AG09319 (cell line): ENCODE results near the gene MLN.
"Not testable (repeated sequence)": the region's sequence is repeated elsewhere in the genome, so short reads cannot be mapped to it uniquely, and the experiment has no call there.

Source experiments
- DNase-seq: peaks from one replicate; pipeline ENCODE4 v3.0.0-alpha.2; 2010; ENCODE audit warnings: low read depth; ENCODE audit errors: extremely low read depth
- TF ChIP-seq, protein P1 (sequence below): IDR thresholded peaks from 2 replicates; pipeline ENCODE4 v1.5.1; 2011; ENCODE audit warnings: low read depth, mild to moderate bottlenecking, inconsistent platforms, low read length, moderate library complexity

MLN gene

DNA sequence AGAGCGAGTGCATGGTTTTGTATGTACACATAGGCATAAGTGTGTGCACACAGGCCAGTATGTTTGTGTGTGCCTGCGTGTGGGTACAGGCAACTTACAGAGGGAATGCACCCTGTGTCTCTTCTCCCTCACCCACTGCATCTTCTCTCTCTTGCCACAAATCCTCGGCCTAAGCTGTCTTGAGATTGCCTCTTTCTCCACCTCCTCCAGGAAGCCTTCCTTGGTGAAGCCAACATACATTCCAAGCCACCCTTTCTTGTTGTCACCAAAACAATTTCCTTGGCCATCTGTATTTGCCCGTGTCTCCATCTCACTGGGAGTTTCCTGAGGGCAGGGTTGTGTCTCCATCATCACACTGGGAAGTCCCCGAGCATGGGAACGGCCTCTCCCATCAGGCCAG lies 29.8 kb upstream of the MLN start:
- TF ChIP-seq, protein P1, sequence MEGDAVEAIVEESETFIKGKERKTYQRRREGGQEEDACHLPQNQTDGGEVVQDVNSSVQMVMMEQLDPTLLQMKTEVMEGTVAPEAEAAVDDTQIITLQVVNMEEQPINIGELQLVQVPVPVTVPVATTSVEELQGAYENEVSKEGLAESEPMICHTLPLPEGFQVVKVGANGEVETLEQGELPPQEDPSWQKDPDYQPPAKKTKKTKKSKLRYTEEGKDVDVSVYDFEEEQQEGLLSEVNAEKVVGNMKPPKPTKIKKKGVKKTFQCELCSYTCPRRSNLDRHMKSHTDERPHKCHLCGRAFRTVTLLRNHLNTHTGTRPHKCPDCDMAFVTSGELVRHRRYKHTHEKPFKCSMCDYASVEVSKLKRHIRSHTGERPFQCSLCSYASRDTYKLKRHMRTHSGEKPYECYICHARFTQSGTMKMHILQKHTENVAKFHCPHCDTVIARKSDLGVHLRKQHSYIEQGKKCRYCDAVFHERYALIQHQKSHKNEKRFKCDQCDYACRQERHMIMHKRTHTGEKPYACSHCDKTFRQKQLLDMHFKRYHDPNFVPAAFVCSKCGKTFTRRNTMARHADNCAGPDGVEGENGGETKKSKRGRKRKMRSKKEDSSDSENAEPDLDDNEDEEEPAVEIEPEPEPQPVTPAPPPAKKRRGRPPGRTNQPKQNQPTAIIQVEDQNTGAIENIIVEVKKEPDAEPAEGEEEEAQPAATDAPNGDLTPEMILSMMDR = no peak
- no peak for DNase-seq

- DNase-seq = not testable (repeated sequence)
Observed at GRCh38 chr6:33832831-33833230, 29.0 kb upstream of the MLN start.

GRCh38 chr6:33831725-33832124 lies 27.9 kb upstream of the MLN start:
- not testable (repeated sequence) for DNase-seq

DNA sequence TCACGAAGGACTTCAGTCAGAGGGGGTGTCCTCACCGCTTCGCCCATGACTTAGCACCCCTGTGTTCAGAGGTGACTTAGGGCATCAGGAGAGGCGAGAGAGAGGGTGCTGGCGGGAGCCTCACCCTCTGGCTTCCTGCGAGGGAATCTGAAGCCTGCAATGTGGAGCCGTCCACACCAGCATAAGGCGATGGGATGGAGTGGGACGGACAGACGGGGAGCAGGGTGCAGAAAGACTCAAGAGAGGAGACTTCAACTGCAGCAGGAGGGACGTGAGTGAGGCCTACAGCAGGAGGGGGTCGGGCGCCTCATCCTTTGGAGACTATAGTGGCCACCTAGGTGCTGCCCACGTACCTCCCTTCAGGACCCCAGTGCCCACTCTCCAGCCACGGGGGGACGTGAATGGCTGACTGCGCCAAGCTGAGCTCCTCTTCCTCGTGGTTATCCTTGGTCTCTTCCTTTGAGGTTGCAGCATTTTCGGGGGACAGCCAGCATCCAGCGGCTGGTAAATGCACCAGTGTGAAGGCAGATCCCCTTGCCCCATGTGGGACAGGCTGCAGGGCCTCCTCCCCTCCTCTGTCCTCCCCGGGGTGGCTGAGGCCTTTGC lies 26.9 kb upstream of the MLN start:
- TF ChIP-seq, protein P1 = no peak
- DNase-seq = no peak

DNA sequence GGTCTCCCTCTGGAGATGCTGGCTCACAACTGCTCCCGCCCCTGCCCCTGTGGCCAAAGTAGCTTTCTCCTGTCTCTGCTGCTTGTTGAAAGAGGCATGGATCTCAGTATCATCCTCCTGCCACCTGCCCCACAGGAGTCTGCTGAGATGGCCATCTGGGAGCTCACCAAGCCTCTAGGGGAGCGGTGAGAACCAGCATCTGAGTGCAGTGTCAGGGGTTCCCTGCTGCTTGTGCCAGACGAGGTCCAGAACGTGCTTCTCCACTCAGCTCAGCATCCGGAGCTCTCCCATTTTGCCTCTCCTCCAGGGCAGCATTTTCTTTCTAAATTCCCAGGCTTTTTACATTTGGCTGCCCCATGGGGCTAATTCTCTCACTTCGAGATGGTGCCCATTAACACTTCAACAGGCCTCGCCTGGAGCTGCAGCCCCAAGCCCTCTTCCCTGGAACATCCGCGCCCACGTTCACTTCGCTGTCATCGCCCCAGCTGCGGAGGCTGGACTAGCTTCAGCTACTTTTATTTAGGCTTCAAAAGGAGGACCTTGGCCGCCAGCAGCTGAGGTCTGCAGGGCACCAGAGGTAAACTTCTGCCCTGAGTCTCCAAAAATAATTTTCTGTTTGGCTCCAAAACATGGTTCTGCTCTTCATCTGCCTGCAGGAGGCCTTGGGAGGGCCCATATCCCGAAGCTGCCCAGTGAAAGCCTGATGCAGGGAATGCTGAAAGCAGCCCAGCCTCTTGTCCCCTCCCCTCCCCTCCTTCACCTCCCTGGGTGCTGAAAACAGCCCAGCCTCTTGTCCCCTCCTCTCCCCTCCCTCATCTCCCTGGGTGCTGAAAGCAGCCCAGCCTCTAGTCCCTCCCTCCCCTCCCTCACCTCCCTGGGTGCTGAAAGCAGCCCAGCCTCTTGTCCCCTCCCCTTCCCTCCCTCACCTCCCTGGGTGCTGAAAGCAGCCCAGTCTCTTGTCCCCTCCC lies 25.2 kb upstream of the MLN start:
- TF ChIP-seq, protein P1 = no peak
- DNase-seq = no peak

- no peak for DNase-seq
- TF ChIP-seq, protein P1 = no peak
Observed at GRCh38 chr6:33828452-33828763, 24.6 kb upstream of the MLN start.

DNA sequence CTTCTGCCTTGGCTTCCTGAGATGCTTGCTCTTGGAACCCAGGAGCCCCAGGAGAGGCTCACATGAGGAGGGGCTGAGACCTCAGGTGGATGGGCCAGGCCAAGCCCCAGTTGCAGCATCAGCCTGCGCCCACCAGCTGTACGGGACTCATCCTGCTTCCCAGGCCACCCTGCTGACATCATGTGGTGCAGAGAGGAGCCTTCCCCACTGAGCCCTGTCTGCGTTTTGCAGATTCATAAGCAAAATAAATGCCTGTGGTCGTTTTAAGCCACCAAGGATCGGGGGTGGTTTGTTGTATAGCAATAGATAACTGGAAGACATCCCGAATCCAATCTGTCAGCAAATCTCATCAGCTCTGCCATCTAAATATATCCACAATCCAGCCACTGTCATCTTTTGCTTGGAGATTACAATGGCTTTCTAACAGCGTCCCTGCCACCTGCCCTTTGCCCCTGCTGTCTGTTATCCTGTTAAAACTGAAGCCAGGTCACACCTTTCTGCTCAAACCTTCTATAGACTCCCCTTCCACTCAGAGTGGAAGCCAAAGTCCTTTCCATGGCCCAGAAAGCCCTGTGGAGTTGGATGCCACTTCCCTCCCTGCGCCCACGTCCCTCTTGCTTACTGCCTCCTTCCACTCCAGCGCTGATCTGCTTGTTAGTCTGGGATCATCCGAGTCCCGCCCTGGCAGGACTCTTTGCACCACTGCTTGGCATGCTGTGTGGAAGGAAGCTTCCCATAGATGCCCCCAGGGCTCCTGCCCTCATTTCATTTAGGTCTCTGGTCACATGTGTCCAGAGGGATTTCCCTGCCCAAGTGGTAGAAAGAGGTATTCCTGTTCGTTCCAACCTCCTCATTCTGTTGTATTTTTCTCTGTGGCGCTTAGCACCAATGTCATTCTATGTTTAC lies 24.0 kb upstream of the MLN start:
- DNase-seq = no peak
- TF ChIP-seq, protein P1 = no peak

- no peak for DNase-seq
- TF ChIP-seq, protein P1 = no peak
Observed at GRCh38 chr6:33826537-33826936, 22.7 kb upstream of the MLN start.
